H9 (cell line): Measurements from ENCODE around the gene SASH3. TPM values are rescaled to one million over a fixed set of nuclear protein-coding genes. Genes with fewer than 3 reads are reported as not detected.

Experiments used
- DNase-seq: peaks from one replicate; pipeline ENCODE4 v3.0.0-alpha.2; 2017
- H2AFZ ChIP-seq: one replicate; pipeline ENCODE4 v1.6.1; 2013; ENCODE audit warnings: mild to moderate bottlenecking, low read length, control low read depth, moderate library complexity
- H2AK5ac ChIP-seq: 2 replicates; pipeline ENCODE4 v1.6.1; 2013; ENCODE audit warnings: low read length, control low read depth, mixed read lengths; ENCODE audit not compliant: insufficient read length
- H2BK120ac ChIP-seq: one replicate; pipeline ENCODE4 v1.6.1; 2013; ENCODE audit warnings: low read depth, mild to moderate bottlenecking, low read length, control low read depth, inconsistent platforms; ENCODE audit not compliant: poor library complexity, severe bottlenecking
- H2BK12ac ChIP-seq: 2 replicates; pipeline ENCODE4 v1.6.1; 2013; ENCODE audit warnings: low read length, control low read depth, mixed read lengths, low read depth; ENCODE audit not compliant: insufficient read length
- H2BK15ac ChIP-seq: 2 replicates; pipeline ENCODE4 v1.6.1; 2013; ENCODE audit warnings: low read depth, low read length, control low read depth
- H2BK20ac ChIP-seq: one replicate; pipeline ENCODE4 v1.6.1; 2013; ENCODE audit warnings: low read depth, mild to moderate bottlenecking, low read length, control low read depth, inconsistent platforms; ENCODE audit not compliant: poor library complexity, severe bottlenecking
- H2BK5ac ChIP-seq: 2 replicates; pipeline ENCODE4 v1.6.1; 2013; ENCODE audit warnings: low read length, control low read depth, mixed read lengths; ENCODE audit not compliant: insufficient read length
- H3K14ac ChIP-seq: 2 replicates; pipeline ENCODE4 v1.6.1; 2013; ENCODE audit warnings: low read length, control low read depth; ENCODE audit not compliant: insufficient read depth
- H3K18ac ChIP-seq: 2 replicates; pipeline ENCODE4 v1.6.1; 2013; ENCODE audit warnings: low read depth, mild to moderate bottlenecking, mixed read lengths, low read length, control low read depth; ENCODE audit not compliant: insufficient read length
- H3K23ac ChIP-seq: 2 replicates; pipeline ENCODE4 v1.6.1; 2013; ENCODE audit warnings: low read length, control low read depth, mixed read lengths, low read depth; ENCODE audit not compliant: insufficient read length
- H3K23me2 ChIP-seq: 2 replicates; pipeline ENCODE4 v1.6.1; 2013; ENCODE audit warnings: low read depth, mild to moderate bottlenecking, mixed read lengths, low read length, control low read depth; ENCODE audit not compliant: insufficient read length, poor library complexity, severe bottlenecking
- H3K27ac ChIP-seq: 2 replicates; pipeline ENCODE4 v1.5.1; 2013; ENCODE audit warnings: low read length, control low read depth, mixed read lengths, low read depth; ENCODE audit not compliant: insufficient read length
- H3K27me3 ChIP-seq: 2 replicates; pipeline ENCODE4 v1.6.1; 2013; ENCODE audit warnings: low read length, control low read depth, inconsistent platforms; ENCODE audit not compliant: insufficient read depth
- H3K4ac ChIP-seq: 2 replicates; pipeline ENCODE4 v1.6.1; 2013; ENCODE audit warnings: low read depth, mild to moderate bottlenecking, control low read depth, inconsistent platforms, low read length, moderate library complexity
- H3K4me1 ChIP-seq: 2 replicates; pipeline ENCODE4 v1.6.1; 2013; ENCODE audit warnings: low read length, control low read depth, inconsistent platforms; ENCODE audit not compliant: insufficient read depth
- H3K4me2 ChIP-seq: 2 replicates; pipeline ENCODE4 v1.6.1; 2013; ENCODE audit warnings: low read length, control low read depth, mixed read lengths; ENCODE audit not compliant: insufficient read length, insufficient read depth
- H3K56ac ChIP-seq: 2 replicates; pipeline ENCODE4 v1.6.1; 2013; ENCODE audit warnings: low read depth, mild to moderate bottlenecking, mixed read lengths, low read length, control low read depth; ENCODE audit not compliant: insufficient read length
- H3K79me1 ChIP-seq: 2 replicates; pipeline ENCODE4 v1.6.1; 2013; ENCODE audit warnings: low read depth, mild to moderate bottlenecking, moderate library complexity, low read length, control low read depth, inconsistent platforms; ENCODE audit not compliant: insufficient read depth, poor library complexity, severe bottlenecking
- H3K79me2 ChIP-seq: 2 replicates; pipeline ENCODE4 v1.6.1; 2013; ENCODE audit warnings: low read length, control low read depth, inconsistent platforms; ENCODE audit not compliant: insufficient read depth
- H3K9ac ChIP-seq: 2 replicates; pipeline ENCODE4 v1.6.1; 2013; ENCODE audit warnings: low read length, control low read depth, mixed read lengths; ENCODE audit not compliant: insufficient read length; ENCODE audit errors: extremely low read depth
- H3K9me3 ChIP-seq: one replicate; pipeline ENCODE4 v1.6.1; 2013; ENCODE audit warnings: low read depth, low read length, inconsistent platforms; ENCODE audit not compliant: control insufficient read depth
- H3T11ph ChIP-seq: one replicate; pipeline ENCODE4 v1.6.1; 2013; ENCODE audit warnings: mild to moderate bottlenecking, low read length, control low read depth, inconsistent platforms
- H4K20me1 ChIP-seq: one replicate; pipeline ENCODE4 v1.6.1; 2013; ENCODE audit not compliant: control insufficient read depth, insufficient read length, insufficient read depth
- H4K5ac ChIP-seq: 2 replicates; pipeline ENCODE4 v1.6.1; 2013; ENCODE audit warnings: low read depth, mild to moderate bottlenecking, mixed read lengths, low read length, control low read depth; ENCODE audit not compliant: insufficient read length
- H4K8ac ChIP-seq: replicated peaks from 2 replicates; pipeline ENCODE4 v1.6.1; 2013; ENCODE audit warnings: low read length, control low read depth, mixed read lengths, low read depth; ENCODE audit not compliant: insufficient read length
- H4K91ac ChIP-seq: 2 replicates; pipeline ENCODE4 v1.6.1; 2013; ENCODE audit warnings: low read depth, mild to moderate bottlenecking, moderate library complexity, mixed read lengths, low read length, control low read depth; ENCODE audit not compliant: insufficient read length
- H3K27ac Mint-ChIP-seq, 3 experiments: 2 replicates in 2 of 3; 3 replicates in 1 of 3; pipeline ENCODE4 v1.8.0; 2020 to 2021; ENCODE audit warnings: mixed read lengths in 3 of 3, mild to moderate bottlenecking in 1 of 3, moderate library complexity in 1 of 3
- H3K27me3 Mint-ChIP-seq: 2 replicates; pipeline ENCODE4 v1.8.0; 2021; ENCODE audit warnings: low read depth, mild to moderate bottlenecking, moderate library complexity, mixed read lengths
- H3K36me3 Mint-ChIP-seq, 3 experiments: 2 replicates in 2 of 3; 3 replicates in 1 of 3; pipeline ENCODE4 v1.8.0; 2020 to 2021; ENCODE audit warnings: low read depth in 3 of 3, mixed read lengths in 3 of 3; ENCODE audit not compliant: insufficient read depth in 1 of 3
- H3K4me1 Mint-ChIP-seq, 2 experiments: 2 replicates each; pipeline ENCODE4 v1.8.0; 2020; ENCODE audit warnings: mixed read lengths in 2 of 2
- H3K4me3 Mint-ChIP-seq, 2 experiments: 2 replicates in 1 of 2; 3 replicates in 1 of 2; pipeline ENCODE4 v1.8.0; 2020 to 2021; ENCODE audit warnings: mild to moderate bottlenecking in 2 of 2, mixed read lengths in 2 of 2, moderate library complexity in 1 of 2
- H3K9me3 Mint-ChIP-seq, 2 experiments: 2 replicates in 1 of 2; 3 replicates in 1 of 2; pipeline ENCODE4 v1.8.0; 2020; ENCODE audit warnings: mild to moderate bottlenecking in 2 of 2, mixed read lengths in 2 of 2, moderate library complexity in 1 of 2
- CTCF ChIP-seq: fragments of 200-600 bp; sonication (generic); conservative IDR thresholded peaks from 3 replicates; pipeline ENCODE4 v1.8.0; 2021; ENCODE audit warnings: antibody characterized with exemption, mild to moderate bottlenecking
- WGBS: extraction: QIAGEN DNeasy Blood & Tissue Kit; methylation state at CpG from one replicate; pipeline ENCODE4 v1.1.7; 2013; ENCODE audit warnings: missing lambda C conversion rate, low lambda C conversion rate, mixed read lengths; ENCODE audit not compliant: insufficient read length; ENCODE audit errors: extremely low coverage; 5-methylcytosine and 5-hydroxymethylcytosine counted together
- total RNA-seq: library from RNA; stranded (reverse); gene quantifications from 2 replicates; pipeline ENCODE4 v1.2.1, GENCODE V29; 2021

Gene SASH3
- total RNA-seq, 1 experiment from 2014 or later = not detected

DNA sequence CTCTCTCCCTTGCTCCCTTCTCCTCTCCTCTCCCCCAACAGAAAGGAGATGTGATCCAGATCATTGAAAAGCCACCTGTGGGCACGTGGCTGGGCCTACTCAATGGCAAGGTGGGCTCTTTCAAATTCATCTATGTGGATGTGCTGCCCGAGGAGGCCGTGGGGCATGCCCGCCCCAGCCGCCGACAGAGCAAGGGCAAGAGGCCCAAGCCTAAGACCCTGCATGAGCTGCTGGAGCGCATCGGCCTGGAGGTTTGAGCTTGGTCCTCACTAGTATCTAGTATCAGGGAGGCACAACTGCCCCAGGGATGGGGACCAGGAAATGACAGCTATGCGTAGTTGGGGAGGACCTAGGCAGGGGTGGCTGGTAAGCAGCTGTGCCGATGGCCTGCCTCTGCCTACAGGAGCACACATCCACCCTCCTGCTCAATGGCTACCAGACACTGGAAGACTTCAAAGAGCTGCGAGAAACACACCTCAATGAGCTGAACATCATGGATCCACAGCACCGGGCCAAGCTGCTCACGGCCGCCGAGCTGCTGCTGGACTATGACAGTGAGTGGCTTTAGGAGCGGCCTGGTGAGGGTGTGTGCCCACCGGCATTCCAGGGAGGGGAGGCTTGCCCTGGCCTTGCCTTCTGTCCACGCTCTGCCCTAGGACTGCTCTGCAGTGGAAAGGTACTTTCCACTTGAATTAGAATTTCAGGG is 13.0 kb downstream of the SASH3 start:
- H2BK15ac ChIP-seq = no peak overlapping the region
- H2AK5ac ChIP-seq = no peak overlapping the region
- H3K4me2 ChIP-seq = no peak overlapping the region
- no peak overlapping the region for H3K14ac ChIP-seq
- H3K9me3 ChIP-seq = no peaks in the 10 kb centered on the region
- no peak overlapping the region for H4K5ac ChIP-seq
- no peak overlapping the region for H3K9ac ChIP-seq
- H3K4me1 Mint-ChIP-seq = no peaks in the 10 kb centered on the region
- no peak overlapping the region for H3K27ac Mint-ChIP-seq
- H2BK5ac ChIP-seq = no peak overlapping the region
- no peaks in the 10 kb centered on the region for H3K23me2 ChIP-seq
- no peak overlapping the region for H3K18ac ChIP-seq
- H2BK20ac ChIP-seq = no peak overlapping the region
- H2BK120ac ChIP-seq = no peak overlapping the region
- H3K27me3 Mint-ChIP-seq = no peaks in the 10 kb centered on the region; the same call in 1 of the 2 replicates
- no peaks in the 10 kb centered on the region for H3K4me1 ChIP-seq
- H3K9me3 Mint-ChIP-seq = peaks cover 0 to 66% of the 10 kb centered on the region in 2 experiments; a peak in 3 of 5 replicates
- H3K79me2 ChIP-seq = no peaks in the 10 kb centered on the region
- no peaks in the 10 kb centered on the region for H3K27me3 ChIP-seq
- no peak overlapping the region for H3K56ac ChIP-seq
- H4K8ac ChIP-seq = no peak overlapping the region
- no peak for DNase-seq
- H4K91ac ChIP-seq = no peak overlapping the region
- H3K4me3 Mint-ChIP-seq = no peak overlapping the region
- no peak overlapping the region for H2BK12ac ChIP-seq
- no peak overlapping the region for H2AFZ ChIP-seq
- H3K79me1 ChIP-seq = no peaks in the 10 kb centered on the region
- H4K20me1 ChIP-seq = no peaks in the 10 kb centered on the region
- no peak overlapping the region for H3K4ac ChIP-seq
- WGBS = no CpG with 5 or more reads among the region's 18 CpGs
- no peak overlapping the region for H3K23ac ChIP-seq
- no peak for TF ChIP-seq CTCF
- peaks cover 0 to 3% (median 2%) of the 10 kb centered on the region in 3 experiments; a peak in 3 of 7 replicates for H3K36me3 Mint-ChIP-seq
- no peak overlapping the region for H3T11ph ChIP-seq
- H3K27ac ChIP-seq = no peak overlapping the region
